Thymus (tissue), 11 donors: ENCODE results near the gene ST6GALNAC2. TPM values are rescaled to one million over a fixed set of nuclear protein-coding genes. Genes with fewer than 3 reads are reported as not detected.

Source experiments
- DNase-seq, 9 donors: peaks; one replicate each; pipeline ENCODE4 v3.0.0-alpha.2; 2013; ENCODE audit warnings: low spot score in 9 of 9, low read depth in 6 of 9, missing footprints in 1 of 9
- H3K27ac ChIP-seq, 2 donors: one replicate each; pipeline ENCODE4 v1.5.1; 2013; ENCODE audit warnings: control low read depth in 1 of 2, low read depth in 1 of 2, low read length in 1 of 2, mild to moderate bottlenecking in 1 of 2, moderate library complexity in 1 of 2
- H3K27me3 ChIP-seq, 2 donors: one replicate each; pipeline ENCODE4 v1.5.1; 2013; ENCODE audit warnings: low read length in 1 of 2; ENCODE audit not compliant: control insufficient read depth in 2 of 2, insufficient read depth in 1 of 2
- H3K36me3 ChIP-seq, 2 donors: one replicate each; pipeline ENCODE4 v1.5.1; 2013; ENCODE audit warnings: low read length in 1 of 2, mild to moderate bottlenecking in 1 of 2, moderate library complexity in 1 of 2; ENCODE audit not compliant: control insufficient read depth in 2 of 2, insufficient read depth in 2 of 2
- H3K4me1 ChIP-seq, 2 donors: one replicate each; pipeline ENCODE4 v1.5.1; 2013; ENCODE audit warnings: low read length in 2 of 2; ENCODE audit not compliant: control insufficient read depth in 2 of 2, insufficient read depth in 2 of 2
- H3K4me3 ChIP-seq, 2 donors: one replicate each; pipeline ENCODE4 v1.5.1; 2013; ENCODE audit warnings: low read length in 2 of 2, control low read depth in 1 of 2, mild to moderate bottlenecking in 1 of 2
- H3K9me3 ChIP-seq, 2 donors: one replicate each; pipeline ENCODE4 v1.5.1; 2013; ENCODE audit warnings: low read length in 1 of 2, mild to moderate bottlenecking in 1 of 2; ENCODE audit not compliant: control insufficient read depth in 2 of 2, insufficient read depth in 1 of 2
- WGBS: extraction: QIAGEN DNeasy Blood & Tissue Kit; methylation state at CpG from one replicate; pipeline ENCODE4 v1.1.7; 2013; 5-methylcytosine and 5-hydroxymethylcytosine counted together
- polyA plus RNA-seq: library from polyadenylated mRNA; stranded (reverse); fragments of 200-250 nt; gene quantifications from one replicate; pipeline ENCODE4 v1.2.3, GENCODE V29; 2013
- total RNA-seq: library from RNA; stranded (reverse); fragments of 120-200 nt; gene quantifications from one replicate; pipeline ENCODE4 v1.2.4, GENCODE V29; 2013
- donor health status: healthy.

The ST6GALNAC2 gene
- total and polyA plus RNA-seq, 2 donors: 0.76 to 4.3 TPM

GRCh38 chr17:76540381-76541300 is 45.0 kb downstream of the ST6GALNAC2 start:
- H3K27me3 ChIP-seq: peaks cover 53 to 94% of the 10 kb centered on the region in 2 donors
- peak in 2 of 9 donors; percentile 37 to 54 for DNase-seq
- no peak overlapping the region for H3K27ac ChIP-seq
- 31% methylated on average over 27 of the region's 27 CpGs for WGBS
- peaks cover 5 to 28% of the 10 kb centered on the region in 2 donors for H3K4me1 ChIP-seq
- no peaks in the 10 kb centered on the region for H3K36me3 ChIP-seq
- peaks cover 0 to 5% of the 10 kb centered on the region in 2 donors for H3K9me3 ChIP-seq
- H3K4me3 ChIP-seq: no peak overlapping the region

GRCh38 chr17:76539631-76540271 is 45.9 kb downstream of the ST6GALNAC2 start, which contains the start of gene PRCD:
TSS of gene PRCD (plus strand) at chr17:76540044. CDS start at chr17:76540142, 98 bp downstream.
- no peak within 1 kb of the TSS for H3K27ac ChIP-seq
- peaks cover 56 to 97% of the 10 kb centered on the region in 2 donors for H3K27me3 ChIP-seq
- peaks cover 0 to 5% of the 10 kb centered on the region in 2 donors for H3K9me3 ChIP-seq
- no peak for DNase-seq
- WGBS: 90% methylated on average over 22 of the region's 22 CpGs
- no peak within 1 kb of the TSS for H3K4me3 ChIP-seq
- H3K4me1 ChIP-seq: peaks cover 4 to 31% of the 10 kb centered on the region in 2 donors
- H3K36me3 ChIP-seq: no peaks in the 10 kb centered on the region

GRCh38 chr17:76538941-76539570 is 46.6 kb downstream of the ST6GALNAC2 start:
- H3K4me1 ChIP-seq: peaks cover 3 to 26% of the 10 kb centered on the region in 2 donors
- H3K27me3 ChIP-seq: peaks cover 56 to 91% of the 10 kb centered on the region in 2 donors
- H3K4me3 ChIP-seq: no peak overlapping the region

GRCh38 chr17:76538281-76538931 is 47.3 kb downstream of the ST6GALNAC2 start:
- no peak for DNase-seq
- H3K36me3 ChIP-seq: no peaks in the 10 kb centered on the region
- no peak overlapping the region for H3K27ac ChIP-seq
- H3K4me3 ChIP-seq: peak overlapping the region in 1 of 2 donors; percentile 35
- WGBS: 32% methylated on average over 37 of the region's 37 CpGs
- H3K4me1 ChIP-seq: peaks cover 3 to 19% of the 10 kb centered on the region in 2 donors
- H3K27me3 ChIP-seq: peaks cover 55 to 84% of the 10 kb centered on the region in 2 donors
- peaks cover 0 to 5% of the 10 kb centered on the region in 2 donors for H3K9me3 ChIP-seq

More at GRCh38 chr17:76538941-76539570, 46.6 kb downstream of the ST6GALNAC2 start:
- H3K9me3 ChIP-seq: peaks cover 0 to 5% of the 10 kb centered on the region in 2 donors
- no peaks in the 10 kb centered on the region for H3K36me3 ChIP-seq
- H3K27ac ChIP-seq: no peak overlapping the region
- WGBS: 97% methylated on average over 9 of the region's 9 CpGs
- DNase-seq: no peak

- peaks cover 3 to 19% of the 10 kb centered on the region in 2 donors for H3K4me1 ChIP-seq
- H3K27me3 ChIP-seq: peaks cover 50 to 78% of the 10 kb centered on the region in 2 donors
- peaks cover 0 to 5% of the 10 kb centered on the region in 2 donors for H3K9me3 ChIP-seq
- DNase-seq: no peak
- H3K4me3 ChIP-seq: peak within 1 kb of the TSS in 1 of 2 donors; percentile 35
- 1% methylated on average over 95 of the region's 95 CpGs for WGBS
- H3K27ac ChIP-seq: peak within 1 kb of the TSS in 1 of 2 donors; percentile 8
- H3K36me3 ChIP-seq: no peaks in the 10 kb centered on the region
Observed at GRCh38 chr17:76537578-76538280, 47.9 kb downstream of the ST6GALNAC2 start, which contains the start of gene CYGB. TSS of gene CYGB (minus strand) at chr17:76537709. CDS start at chr17:76537542, 167 bp downstream.

- H3K4me3 ChIP-seq: peak overlapping the region in 1 of 2 donors; percentile 35
- peaks cover 3 to 19% of the 10 kb centered on the region in 2 donors for H3K4me1 ChIP-seq
- WGBS: 33% methylated on average over 26 of the region's 26 CpGs
- no peak for DNase-seq
- no peak overlapping the region for H3K27ac ChIP-seq
- no peaks in the 10 kb centered on the region for H3K36me3 ChIP-seq
- peaks cover 0 to 5% of the 10 kb centered on the region in 2 donors for H3K9me3 ChIP-seq
- peaks cover 50 to 73% of the 10 kb centered on the region in 2 donors for H3K27me3 ChIP-seq
Observed at GRCh38 chr17:76537288-76537577, 48.4 kb downstream of the ST6GALNAC2 start.

- Histone ChIP-seq H3K27me3 (peaks cover 50 to 69% of the 10 kb centered on the region in 2 donors), H3K9me3 (peaks cover 0 to 5% of the 10 kb centered on the region in 2 donors), H3K27ac (peak overlapping the region in 1 of 2 donors; percentile 8), H3K4me1 (peaks cover 3 to 19% of the 10 kb centered on the region in 2 donors), H3K4me3 (no peak overlapping the region), H3K36me3 (no peaks in the 10 kb centered on the region)
- WGBS: 88% methylated on average over 25 of the region's 25 CpGs
- DNase-seq: no peak
Observed at GRCh38 chr17:76536511-76537287, 49.0 kb downstream of the ST6GALNAC2 start.
